Stimulated activated CD4-positive, alpha-beta T cell treated with anti-CD3 and anti-CD28 coated beads, Interleukin-4, amount 100 ng/mL, for 24 hours (primary cell): Measurements from ENCODE around the gene LHFPL3.

Experiments
- DNase-seq: peaks from one replicate; pipeline ENCODE4 v3.0.0-alpha.2; 2020

LHFPL3 gene

GRCh38 chr7:104761892-104762291 lies 433.5 kb downstream of the LHFPL3 start:
- DNase-seq: no peak

GRCh38 chr7:104767113-104767512 lies 438.7 kb downstream of the LHFPL3 start:
- no peak for DNase-seq

- no peak for DNase-seq
Observed at GRCh38 chr7:104767826-104768536, 439.6 kb downstream of the LHFPL3 start.

GRCh38 chr7:104772405-104773345 lies 444.3 kb downstream of the LHFPL3 start:
- DNase-seq: no peak

GRCh38 chr7:104773796-104774195 lies 445.4 kb downstream of the LHFPL3 start:
- DNase-seq: no peak

- DNase-seq: no peak
Observed at GRCh38 chr7:104775531-104775930, 447.1 kb downstream of the LHFPL3 start.

GRCh38 chr7:104777301-104777800 lies 448.9 kb downstream of the LHFPL3 start:
- no peak for DNase-seq

- no peak for DNase-seq
Observed at GRCh38 chr7:104779888-104780287, 451.5 kb downstream of the LHFPL3 start.

GRCh38 chr7:104784686-104785085 lies 456.3 kb downstream of the LHFPL3 start:
- DNase-seq: no peak

- DNase-seq: no peak
Observed at GRCh38 chr7:104789780-104790179, 461.4 kb downstream of the LHFPL3 start.

GRCh38 chr7:104790440-104790839 lies 462.0 kb downstream of the LHFPL3 start:
- DNase-seq: no peak

GRCh38 chr7:104791080-104791479 lies 462.7 kb downstream of the LHFPL3 start:
- DNase-seq: no peak

GRCh38 chr7:104793066-104793465 lies 464.7 kb downstream of the LHFPL3 start:
- DNase-seq: no peak

GRCh38 chr7:104794154-104794553 lies 465.8 kb downstream of the LHFPL3 start:
- DNase-seq: no peak

GRCh38 chr7:104794589-104794988 lies 466.2 kb downstream of the LHFPL3 start:
- no peak for DNase-seq

- no peak for DNase-seq
Observed at GRCh38 chr7:104795086-104795485, 466.7 kb downstream of the LHFPL3 start.

- DNase-seq: no peak
Observed at GRCh38 chr7:104795616-104796398, 467.4 kb downstream of the LHFPL3 start.

- no peak for DNase-seq
Observed at GRCh38 chr7:104800307-104800706, 471.9 kb downstream of the LHFPL3 start.

GRCh38 chr7:104801022-104801421 lies 472.6 kb downstream of the LHFPL3 start:
- no peak for DNase-seq

GRCh38 chr7:104803931-104804330 lies 475.5 kb downstream of the LHFPL3 start:
- DNase-seq: no peak

- no peak for DNase-seq
Observed at GRCh38 chr7:104804696-104805095, 476.3 kb downstream of the LHFPL3 start.

GRCh38 chr7:104805449-104806317 lies 477.3 kb downstream of the LHFPL3 start:
- no peak for DNase-seq
